Dedifferentiated amniotic fluid mesenchymal stem cell (primary cell): ENCODE data around the gene MTA3.
"Not testable (repeated sequence)": the region's sequence is repeated elsewhere in the genome, so short reads cannot be mapped to it uniquely, and the experiment has no call there.

Experiments used
- DNase-seq: peaks from one replicate; pipeline ENCODE4 v3.0.0-alpha.2; 2016; ENCODE audit errors: extremely low spot score

The MTA3 gene

GRCh38 chr2:42607101-42607637 is 38.7 kb downstream of the MTA3 start:
- no peak for DNase-seq

GRCh38 chr2:42613281-42614064 is 45.0 kb downstream of the MTA3 start:
- no peak for DNase-seq

- DNase-seq: no peak
Measured at GRCh38 chr2:42614838-42615237, 46.4 kb downstream of the MTA3 start.

- DNase-seq: no peak
Measured at GRCh38 chr2:42618116-42618515, 49.7 kb downstream of the MTA3 start.

GRCh38 chr2:42618972-42619371 is 50.5 kb downstream of the MTA3 start:
- no peak for DNase-seq

GRCh38 chr2:42621626-42622025 is 53.2 kb downstream of the MTA3 start:
- not testable (repeated sequence) for DNase-seq

- DNase-seq: no peak
Measured at GRCh38 chr2:42622943-42623676, 54.7 kb downstream of the MTA3 start.

GRCh38 chr2:42624047-42624446 is 55.6 kb downstream of the MTA3 start:
- DNase-seq: no peak

- not testable (repeated sequence) for DNase-seq
Measured at GRCh38 chr2:42628024-42628423, 59.6 kb downstream of the MTA3 start.

GRCh38 chr2:42636934-42637333 is 68.5 kb downstream of the MTA3 start:
- no peak for DNase-seq

GRCh38 chr2:42638080-42638784 is 69.8 kb downstream of the MTA3 start:
- DNase-seq: no peak

- no peak for DNase-seq
Measured at GRCh38 chr2:42639340-42640077, 71.1 kb downstream of the MTA3 start.

GRCh38 chr2:42640261-42640660 is 71.8 kb downstream of the MTA3 start:
- DNase-seq: no peak

- DNase-seq: not testable (repeated sequence)
Measured at GRCh38 chr2:42642371-42642770, 73.9 kb downstream of the MTA3 start.

- DNase-seq: no peak
Measured at GRCh38 chr2:42645551-42645950, 77.1 kb downstream of the MTA3 start.

GRCh38 chr2:42648796-42649195 is 80.4 kb downstream of the MTA3 start:
- DNase-seq: no peak

GRCh38 chr2:42651057-42651456 is 82.6 kb downstream of the MTA3 start:
- DNase-seq: no peak

GRCh38 chr2:42652086-42652485 is 83.7 kb downstream of the MTA3 start:
- no peak for DNase-seq

GRCh38 chr2:42653039-42653438 is 84.6 kb downstream of the MTA3 start:
- DNase-seq: no peak

GRCh38 chr2:42653908-42654445 is 85.5 kb downstream of the MTA3 start:
- no peak for DNase-seq

GRCh38 chr2:42658306-42658705 is 89.9 kb downstream of the MTA3 start:
- DNase-seq: no peak
